Stimulated activated CD8-positive, alpha-beta memory T cell treated with anti-CD3 and anti-CD28 coated beads, Interleukin-15, amount 100 ng/mL, for 24 hours (primary cell): ENCODE measurements around the gene NPFFR1.
"Not testable (repeated sequence)": the region's sequence is repeated elsewhere in the genome, so short reads cannot be mapped to it uniquely, and the experiment has no call there.

Experiments used
- DNase-seq: peaks from one replicate; pipeline ENCODE4 v3.0.0-alpha.2; 2020; ENCODE audit warnings: low read depth

Gene NPFFR1

DNA sequence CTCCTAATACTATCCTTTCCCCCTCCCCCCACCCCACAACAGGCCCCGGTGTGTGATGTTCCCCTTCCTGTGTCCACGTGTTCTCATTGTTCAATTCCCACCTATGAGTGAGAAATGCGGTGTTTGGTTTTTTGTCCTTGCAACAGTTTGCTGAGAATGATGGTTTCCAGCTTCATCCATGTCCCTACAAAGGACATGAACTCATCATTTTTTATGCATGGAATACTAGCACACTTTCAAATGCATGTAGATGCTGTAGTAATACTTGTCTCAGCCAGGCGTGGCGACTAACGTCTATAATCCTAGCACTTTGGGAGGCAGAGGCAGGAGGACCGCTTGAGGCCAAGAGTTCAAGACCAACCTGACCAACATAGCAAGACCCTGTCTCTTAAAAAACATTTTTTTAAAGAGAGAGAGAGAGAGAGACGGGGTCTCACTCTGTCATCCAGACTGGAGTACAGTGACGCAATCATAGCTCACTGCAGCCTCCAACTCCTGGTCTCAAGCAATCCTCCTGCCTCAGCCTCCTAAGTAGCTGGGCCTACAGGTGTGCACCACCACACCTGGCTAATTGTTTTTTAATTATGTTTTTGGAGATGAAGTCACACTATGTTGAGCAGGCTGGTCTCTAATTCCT lies 60.9 kb downstream of the NPFFR1 start:
- DNase-seq: not testable (repeated sequence)

DNA sequence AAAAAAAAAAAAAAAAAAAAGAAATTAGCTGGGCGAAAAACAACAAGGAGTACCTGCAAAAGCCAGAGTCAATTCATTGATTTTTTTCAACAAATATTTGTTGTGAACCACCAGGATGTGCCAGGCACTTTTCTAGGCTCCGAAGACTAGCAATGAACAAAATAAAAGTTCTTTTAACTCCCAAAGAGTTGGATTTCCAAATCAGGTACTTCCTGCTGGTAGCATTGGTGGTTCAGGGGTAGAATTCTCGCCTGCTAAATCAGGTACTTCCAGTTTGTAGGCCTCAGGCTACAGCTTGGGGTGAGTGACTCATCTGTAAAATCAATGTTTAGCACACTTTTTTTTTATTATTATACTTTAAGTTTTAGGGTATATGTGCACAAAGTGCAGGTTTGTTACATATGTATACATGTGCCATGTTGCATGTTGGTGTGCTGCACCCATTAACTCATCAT lies 61.4 kb downstream of the NPFFR1 start:
- no peak for DNase-seq

DNA sequence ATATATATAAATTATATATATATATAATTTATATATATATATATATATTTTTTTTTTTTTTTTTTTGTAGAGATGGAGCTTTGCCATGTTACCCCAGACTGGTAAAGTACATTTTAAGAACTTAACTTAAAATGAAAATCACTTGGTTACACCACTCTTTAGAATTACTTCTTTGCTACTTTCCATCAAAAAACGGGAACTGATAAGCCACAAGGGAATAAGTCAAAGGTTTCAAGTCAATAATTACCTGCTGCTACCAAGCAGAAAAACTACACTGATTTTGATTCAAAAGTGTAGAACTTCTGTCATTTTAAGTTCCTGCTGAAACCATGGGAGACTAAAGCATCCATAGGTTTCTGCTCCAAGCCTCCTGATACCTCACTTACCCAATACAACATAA lies 62.8 kb downstream of the NPFFR1 start:
- no peak for DNase-seq

DNA sequence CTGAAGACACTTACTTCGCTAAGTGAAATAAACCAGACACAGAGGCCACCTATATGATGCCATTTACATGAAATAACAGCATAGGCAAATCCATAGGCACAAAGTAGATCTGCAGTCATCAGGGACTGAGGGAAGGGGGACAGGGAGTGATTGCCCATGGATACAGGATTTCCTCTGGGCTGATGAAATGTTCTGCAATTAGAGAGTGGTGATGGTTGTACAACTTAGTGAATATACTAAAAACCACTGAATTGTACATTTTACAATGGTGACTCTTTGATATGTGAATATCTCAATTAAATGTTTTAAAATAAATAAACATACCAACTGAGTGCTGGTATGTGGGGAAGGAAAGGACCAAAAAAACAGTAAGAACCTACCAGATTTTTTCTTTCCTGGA lies 70.9 kb downstream of the NPFFR1 start:
- DNase-seq: no peak

DNA sequence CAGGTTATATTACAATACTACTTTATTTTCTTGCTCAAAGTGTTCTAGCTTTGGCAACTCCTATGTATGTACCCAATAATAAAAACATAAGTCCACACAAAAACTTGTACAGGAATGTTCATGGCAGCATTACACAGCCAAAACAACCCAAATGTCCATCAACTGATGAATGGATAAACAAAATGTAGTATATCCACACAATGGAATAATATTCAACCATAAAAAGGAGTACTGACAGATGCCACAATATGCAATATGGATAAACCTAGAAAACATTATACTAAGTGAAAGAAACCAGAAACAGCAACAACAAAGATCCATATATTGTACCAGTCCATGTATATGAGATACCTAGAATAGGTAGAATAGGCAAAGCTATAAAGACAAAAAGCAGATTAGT lies 71.5 kb downstream of the NPFFR1 start:
- no peak for DNase-seq

DNA sequence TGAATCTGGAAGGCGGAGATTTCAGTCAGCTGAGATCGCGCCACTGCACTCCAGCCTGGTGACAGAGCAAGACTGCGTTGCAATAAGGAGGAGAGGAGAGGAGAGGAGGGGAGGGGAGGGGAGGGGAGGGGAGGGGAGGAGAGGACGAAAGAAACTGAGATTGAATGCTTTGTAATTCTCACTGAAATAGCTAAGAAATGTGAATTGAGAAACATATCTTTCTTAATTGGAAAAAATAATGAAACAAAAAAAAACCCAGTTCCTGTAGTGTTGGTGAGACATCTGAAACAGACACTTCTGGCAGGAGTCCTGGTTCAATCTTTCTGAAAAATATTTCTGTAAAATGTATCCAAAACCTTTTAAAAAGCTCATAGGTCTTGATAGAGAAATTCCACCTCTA lies 77.0 kb downstream of the NPFFR1 start:
- DNase-seq: no peak

DNA sequence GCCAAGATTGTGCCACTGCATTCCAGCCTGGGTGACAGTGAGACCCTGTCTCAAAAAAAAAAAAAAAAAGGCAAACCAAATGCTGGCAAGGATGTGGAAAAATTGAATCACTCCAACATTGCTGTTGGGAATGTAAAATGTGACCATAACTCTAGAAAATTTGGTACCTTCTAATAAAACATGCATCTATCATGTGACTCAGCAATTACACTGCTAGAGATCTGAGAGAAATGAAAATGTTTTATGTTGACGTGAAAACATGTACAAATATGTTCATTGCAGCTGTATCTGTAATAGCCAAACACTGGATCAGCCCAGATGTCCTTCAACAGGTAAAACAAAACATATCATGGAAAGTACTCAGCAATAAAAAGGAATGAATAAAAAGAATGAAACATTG lies 82.7 kb downstream of the NPFFR1 start:
- DNase-seq: no peak

DNA sequence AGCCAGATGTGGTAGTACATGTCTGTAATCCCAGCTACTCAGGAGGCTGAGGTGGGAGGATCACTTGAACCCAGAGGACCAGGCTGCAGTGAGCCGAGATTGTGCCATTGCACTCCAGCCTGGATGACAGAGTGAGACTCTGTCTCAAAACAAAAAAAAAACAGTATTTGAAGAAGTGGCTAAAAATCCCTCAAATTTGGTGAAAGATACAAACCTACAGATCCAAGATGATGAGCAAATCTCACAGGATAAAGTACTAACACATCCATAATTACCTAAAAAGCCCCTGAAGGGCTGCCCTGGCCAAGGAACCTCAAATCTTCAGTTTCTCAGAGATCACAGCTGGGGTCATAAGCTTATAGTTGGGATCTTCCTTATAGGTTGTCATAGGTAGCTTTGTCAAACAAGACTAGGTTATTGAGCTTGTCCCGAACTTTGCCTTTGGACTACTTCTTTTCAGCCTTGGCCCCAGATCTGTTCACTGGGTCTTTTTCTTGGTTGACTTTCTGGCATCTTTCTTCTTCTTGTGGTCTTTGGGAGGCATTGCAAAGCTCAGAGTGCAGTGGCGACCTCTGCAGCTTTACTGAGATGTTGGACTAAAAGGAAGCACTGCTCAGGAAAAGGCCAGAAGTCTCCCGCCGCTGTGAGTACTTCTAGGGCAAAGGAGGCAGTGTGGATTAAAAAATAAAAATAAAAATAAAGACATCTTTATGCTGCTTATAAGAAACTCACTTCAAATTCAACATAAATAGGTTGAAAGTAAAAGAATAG lies 84.9 kb downstream of the NPFFR1 start:
- no peak for DNase-seq
